ENCODE data around the gene P3H1.
"Not testable (repeated sequence)": the region's sequence is repeated elsewhere in the genome, so short reads cannot be mapped to it uniquely, and the experiment has no call there.

Gene P3H1

DNA sequence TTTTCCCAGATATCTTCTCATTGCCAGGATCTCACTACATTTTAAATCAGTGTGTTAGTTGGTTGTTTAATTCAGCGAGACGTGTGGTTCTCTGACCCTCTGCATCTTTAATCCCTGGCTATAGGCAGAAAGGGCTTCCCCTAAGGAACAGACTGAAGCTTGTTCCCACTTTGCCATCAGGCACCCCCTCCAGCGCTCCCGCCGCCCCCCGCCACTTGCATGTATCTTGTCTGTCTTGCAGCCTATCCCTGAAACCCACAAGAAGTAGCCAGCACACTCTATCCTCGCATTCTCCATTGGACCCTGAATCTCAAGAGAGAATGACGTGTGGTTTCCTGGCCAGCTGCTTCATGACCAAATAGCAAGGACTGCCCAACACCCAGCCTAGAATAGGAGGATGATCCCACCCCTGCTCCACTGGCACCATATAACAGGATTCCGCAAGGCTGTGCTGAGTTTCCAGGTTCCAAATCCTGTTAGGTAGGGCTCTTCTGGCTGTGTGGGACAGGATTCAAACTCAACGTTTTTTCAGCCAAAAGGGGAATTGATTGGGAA lies 34.6 kb downstream of the P3H1 start:
- in situ Hi-C loops (cut with HindIII; ENCODE audit: low pct_unique_long_range_greater_than_20kb, low sequenced_read_pairs), result no loop called here
- no peak for DNase-seq (ENCODE audit: low read depth in 1 of 2, low spot score in 1 of 2)
- TF ChIP-seq JUND (IDR thresholded peaks at IDR 0.05; ENCODE audit: low read depth), result no peak

DNA sequence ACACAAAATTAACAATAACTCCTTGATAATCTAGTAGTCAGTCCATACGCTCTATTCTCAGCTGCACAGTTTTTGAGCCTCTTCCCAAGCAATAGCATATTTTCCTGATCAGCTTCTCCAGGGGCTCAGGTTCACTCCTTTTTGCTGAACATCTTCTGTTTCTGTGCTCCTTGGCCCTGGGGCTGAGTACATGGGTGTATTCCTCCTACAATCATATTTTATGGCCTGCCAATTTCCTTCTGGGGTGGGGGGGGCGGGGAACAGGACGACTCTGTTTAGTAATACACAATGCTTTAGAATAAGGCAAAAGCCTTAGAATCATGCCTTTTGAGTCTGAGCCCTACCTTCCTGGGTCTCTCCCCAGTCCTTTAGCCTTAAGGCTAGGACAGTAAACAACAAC lies 35.2 kb downstream of the P3H1 start:
- no peak for TF ChIP-seq JUND (IDR thresholded peaks at IDR 0.05; ENCODE audit: low read depth)
- DNase-seq (ENCODE audit: low read depth in 1 of 2, low spot score in 1 of 2), result no peak
- in situ Hi-C loops (cut with HindIII; ENCODE audit: low pct_unique_long_range_greater_than_20kb, low sequenced_read_pairs), result no loop called here

DNA sequence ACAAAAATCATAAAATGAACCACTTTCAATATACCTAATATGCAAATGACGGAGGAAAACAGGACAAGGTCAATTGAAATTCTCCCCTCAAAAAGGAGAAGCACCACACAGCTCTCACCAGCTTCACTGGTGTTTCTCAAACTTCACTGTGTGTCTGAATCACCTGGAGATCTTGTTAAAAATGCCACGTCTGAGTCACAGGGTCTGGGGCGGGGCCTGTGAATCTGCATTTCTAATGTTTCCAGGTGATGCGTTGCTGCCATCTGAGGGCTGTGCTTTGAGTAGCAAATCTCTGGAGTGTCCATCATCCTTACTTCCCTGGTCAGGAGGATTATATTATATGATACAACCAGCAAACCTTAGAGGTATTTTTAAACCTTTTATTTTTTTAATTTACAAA lies 35.8 kb downstream of the P3H1 start:
- peak in 1 of 2 experiments; percentile 61 for DNase-seq (ENCODE audit: low read depth in 1 of 2, low spot score in 1 of 2)
- in situ Hi-C loops (cut with HindIII; ENCODE audit: low pct_unique_long_range_greater_than_20kb, low sequenced_read_pairs), result no loop called here

DNA sequence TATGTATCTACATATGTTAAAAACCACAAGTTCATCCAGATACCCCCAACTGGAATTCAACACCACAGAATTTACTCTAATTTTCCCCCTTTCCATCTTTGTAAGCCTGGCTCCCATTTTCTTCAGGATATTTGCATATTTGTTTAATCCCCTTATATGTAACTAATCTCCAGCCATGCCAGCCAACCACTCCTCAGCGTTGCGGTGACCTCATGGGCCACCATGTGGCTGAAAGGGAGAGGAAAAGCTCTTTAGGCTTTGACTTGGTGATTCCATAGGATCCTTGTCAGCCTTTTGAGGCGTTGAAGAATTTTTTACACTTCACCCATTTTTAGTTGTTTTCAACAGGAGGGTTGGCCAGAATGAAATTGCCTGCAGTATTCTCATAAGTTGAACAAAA lies 36.8 kb downstream of the P3H1 start:
- in situ Hi-C loops (cut with HindIII; ENCODE audit: low pct_unique_long_range_greater_than_20kb, low sequenced_read_pairs), result no loop called here
- DNase-seq (ENCODE audit: low read depth in 1 of 2, low spot score in 1 of 2), result no peak
- TF ChIP-seq JUND (IDR thresholded peaks at IDR 0.05; ENCODE audit: low read depth), result no peak

More for the DNA sequence above, 35.8 kb downstream of the P3H1 start:
- TF ChIP-seq JUND (IDR thresholded peaks at IDR 0.05; ENCODE audit: low read depth), result no peak

DNA sequence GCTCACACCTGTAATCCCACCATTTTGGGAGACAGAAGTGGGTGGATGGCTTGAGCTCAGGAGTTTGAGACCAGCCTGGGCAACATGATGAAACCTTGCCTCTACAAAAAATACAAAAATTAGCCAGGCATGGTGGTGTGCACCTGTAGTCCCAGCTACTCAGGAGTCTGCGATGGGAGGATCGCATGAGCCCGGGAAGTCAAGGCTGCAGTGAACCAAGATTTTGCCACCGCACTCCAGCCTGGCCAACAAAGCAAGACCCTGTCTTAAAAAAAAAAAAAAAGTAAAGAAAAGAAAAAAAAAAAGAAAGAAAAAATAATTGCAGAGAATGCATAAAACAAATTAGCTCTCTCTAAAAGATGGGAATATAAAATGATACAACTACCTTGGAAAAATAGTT lies 41.0 kb downstream of the P3H1 start:
- DNase-seq (ENCODE audit: low read depth in 1 of 2, low spot score in 1 of 2); in situ Hi-C loops (cut with HindIII; ENCODE audit: low pct_unique_long_range_greater_than_20kb, low sequenced_read_pairs): not testable (repeated sequence)

DNA sequence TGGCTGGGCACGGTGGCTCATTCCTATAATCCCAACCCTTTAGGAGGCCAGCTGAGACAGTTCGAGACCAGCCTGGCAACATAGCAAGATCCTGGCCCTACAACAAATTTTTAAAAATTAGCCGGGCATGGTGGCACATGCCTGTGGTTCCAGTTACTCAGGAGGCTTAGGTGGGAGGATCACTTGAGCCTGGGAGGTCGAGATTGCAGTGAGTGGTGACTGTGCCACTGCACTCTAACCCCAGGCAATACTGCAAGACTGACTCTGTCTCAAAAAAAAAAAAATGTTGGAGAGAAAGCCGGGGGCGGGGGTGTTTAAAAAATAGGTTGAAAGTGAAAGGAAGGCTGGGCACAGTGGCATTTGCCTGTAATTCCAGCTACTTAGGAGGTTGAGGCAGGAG lies 43.3 kb downstream of the P3H1 start:
- TF ChIP-seq JUND (IDR thresholded peaks at IDR 0.05; ENCODE audit: low read depth), result no peak
- DNase-seq (ENCODE audit: low read depth in 1 of 2, low spot score in 1 of 2), result no peak
- in situ Hi-C loops (cut with HindIII; ENCODE audit: low pct_unique_long_range_greater_than_20kb, low sequenced_read_pairs), result no loop called here

DNA sequence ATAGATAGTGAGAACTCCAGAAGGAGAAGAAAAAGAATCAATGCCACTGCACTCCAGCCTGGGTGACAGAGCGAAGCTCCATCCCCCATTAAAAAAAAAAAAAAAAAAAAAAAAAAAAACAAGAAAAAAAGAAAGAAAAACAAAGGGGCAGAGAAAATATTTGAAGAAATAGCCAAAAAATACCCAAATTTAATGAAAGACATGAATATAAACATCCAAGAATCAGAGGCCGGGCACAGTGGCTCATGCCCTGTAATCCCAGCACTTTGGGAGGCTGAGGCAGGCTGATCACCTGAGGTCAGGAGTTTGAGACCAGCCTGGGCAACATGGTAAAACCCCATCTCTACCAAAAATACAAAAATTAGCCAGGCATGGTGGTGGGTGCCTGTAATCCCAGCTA lies 44.4 kb downstream of the P3H1 start:
- in situ Hi-C loops (cut with HindIII; ENCODE audit: low pct_unique_long_range_greater_than_20kb, low sequenced_read_pairs); DNase-seq (ENCODE audit: low read depth in 1 of 2, low spot score in 1 of 2): not testable (repeated sequence)

DNA sequence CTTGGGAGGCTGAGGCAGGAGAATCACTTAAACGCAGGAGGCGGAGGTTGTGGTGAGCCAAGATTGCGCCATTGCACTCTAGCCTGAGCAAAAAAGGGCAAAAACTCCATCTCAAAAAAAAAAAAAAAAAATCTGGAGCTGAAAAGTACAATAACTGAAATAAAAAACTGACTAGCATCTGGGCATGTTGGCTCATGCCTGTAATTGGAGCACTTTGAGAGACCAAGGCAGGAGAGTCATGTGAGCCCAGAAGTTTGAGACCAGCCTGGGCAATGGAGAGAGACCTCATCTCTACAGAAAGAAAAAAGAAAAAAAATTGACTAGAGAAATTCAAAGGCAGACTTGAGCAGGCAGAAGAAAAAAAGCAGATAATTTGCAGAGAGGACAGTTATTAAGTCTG lies 44.9 kb downstream of the P3H1 start:
- in situ Hi-C loops (cut with HindIII; ENCODE audit: low pct_unique_long_range_greater_than_20kb, low sequenced_read_pairs), result no loop called here
- TF ChIP-seq JUND (IDR thresholded peaks at IDR 0.05; ENCODE audit: low read depth), result no peak
- DNase-seq (ENCODE audit: low read depth in 1 of 2, low spot score in 1 of 2), result no peak

DNA sequence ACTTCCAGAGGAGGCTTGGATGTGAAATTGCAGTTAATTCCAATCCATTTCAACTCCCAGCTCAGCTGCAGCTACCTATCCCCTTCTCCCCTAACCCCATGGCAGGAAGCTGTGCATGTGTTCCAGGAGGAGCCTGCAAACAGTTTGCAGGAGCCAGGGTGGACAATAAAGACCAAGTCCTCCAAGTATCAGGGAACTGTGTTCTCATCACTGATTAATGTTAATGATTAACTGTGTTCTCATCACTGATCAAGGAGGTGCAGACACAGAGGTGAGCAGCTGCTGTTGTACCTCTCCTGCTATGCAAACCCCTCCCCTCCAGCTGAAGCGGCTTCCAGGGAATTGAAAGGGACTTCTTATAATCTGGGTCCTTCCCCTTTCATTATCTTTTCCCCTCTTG lies 46.0 kb downstream of the P3H1 start:
- no peak for DNase-seq (ENCODE audit: low read depth in 1 of 2, low spot score in 1 of 2)
- TF ChIP-seq JUND (IDR thresholded peaks at IDR 0.05; ENCODE audit: low read depth), result no peak
- in situ Hi-C loops (cut with HindIII; ENCODE audit: low pct_unique_long_range_greater_than_20kb, low sequenced_read_pairs), result no loop called here

DNA sequence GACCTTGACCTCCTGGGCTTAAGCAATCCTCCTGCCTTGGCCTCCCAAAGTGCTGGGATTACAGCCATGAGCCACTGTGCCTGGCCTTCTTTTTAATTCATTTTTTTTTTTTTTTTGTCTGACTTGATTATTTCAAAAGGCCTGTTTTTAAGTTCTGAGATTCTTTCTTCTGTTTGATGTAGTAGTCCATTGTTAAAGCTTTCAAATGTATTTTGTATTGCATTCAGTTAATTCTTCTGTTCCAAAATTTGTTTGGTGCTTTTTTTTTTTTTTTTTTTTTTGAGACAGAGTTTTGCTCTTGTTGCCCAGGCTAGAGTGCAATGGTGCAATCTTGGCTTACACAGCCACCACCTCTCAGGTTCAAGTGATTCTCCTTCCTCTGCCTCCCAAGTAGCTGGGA lies 52.4 kb downstream of the P3H1 start:
- DNase-seq (ENCODE audit: low read depth in 1 of 2, low spot score in 1 of 2); in situ Hi-C loops (cut with HindIII; ENCODE audit: low pct_unique_long_range_greater_than_20kb, low sequenced_read_pairs): not testable (repeated sequence)

DNA sequence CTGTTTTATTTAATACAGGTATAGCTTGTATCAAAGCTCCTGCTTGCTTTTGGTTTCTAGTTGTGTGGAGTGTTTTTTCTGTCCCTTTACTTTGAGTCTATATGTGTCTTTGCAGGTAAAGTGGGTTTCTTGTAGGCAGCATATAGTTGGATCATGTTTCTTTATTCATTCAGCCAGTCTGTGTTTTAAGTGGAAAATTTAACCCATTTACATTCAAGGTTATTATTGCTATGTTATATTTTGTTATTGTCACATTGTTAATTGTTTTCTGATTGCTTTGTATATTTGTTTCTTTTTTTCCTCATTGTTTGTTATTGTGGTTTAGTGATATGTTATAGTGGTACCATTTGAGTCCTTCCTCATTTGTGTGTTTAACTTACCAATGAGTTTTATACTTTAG lies 53.5 kb downstream of the P3H1 start:
- in situ Hi-C loops (cut with HindIII; ENCODE audit: low pct_unique_long_range_greater_than_20kb, low sequenced_read_pairs), result no loop called here
- DNase-seq (ENCODE audit: low read depth in 1 of 2, low spot score in 1 of 2), result no peak
- TF ChIP-seq JUND (IDR thresholded peaks at IDR 0.05; ENCODE audit: low read depth), result no peak

DNA sequence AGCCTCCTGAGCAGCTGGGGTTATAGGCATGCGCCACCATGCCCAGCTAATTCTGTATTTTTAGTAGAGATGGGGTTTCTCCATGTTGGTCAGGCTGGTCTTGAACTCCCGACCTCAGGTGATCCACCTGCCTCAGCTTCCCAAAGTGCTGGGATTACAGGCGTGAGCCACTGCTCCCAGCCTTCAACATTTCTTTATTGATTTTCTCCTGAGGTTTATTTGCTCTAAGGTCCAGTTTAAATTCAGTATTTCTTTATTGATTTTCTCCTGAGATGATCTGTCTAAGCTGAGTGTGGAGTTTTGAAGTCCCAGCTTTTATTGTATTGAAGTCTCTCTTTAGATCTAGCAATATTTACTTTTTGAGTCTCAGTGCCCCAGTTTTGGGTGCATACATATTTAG lies 54.0 kb downstream of the P3H1 start:
- in situ Hi-C loops (cut with HindIII; ENCODE audit: low pct_unique_long_range_greater_than_20kb, low sequenced_read_pairs); DNase-seq (ENCODE audit: low read depth in 1 of 2, low spot score in 1 of 2): not testable (repeated sequence)

DNA sequence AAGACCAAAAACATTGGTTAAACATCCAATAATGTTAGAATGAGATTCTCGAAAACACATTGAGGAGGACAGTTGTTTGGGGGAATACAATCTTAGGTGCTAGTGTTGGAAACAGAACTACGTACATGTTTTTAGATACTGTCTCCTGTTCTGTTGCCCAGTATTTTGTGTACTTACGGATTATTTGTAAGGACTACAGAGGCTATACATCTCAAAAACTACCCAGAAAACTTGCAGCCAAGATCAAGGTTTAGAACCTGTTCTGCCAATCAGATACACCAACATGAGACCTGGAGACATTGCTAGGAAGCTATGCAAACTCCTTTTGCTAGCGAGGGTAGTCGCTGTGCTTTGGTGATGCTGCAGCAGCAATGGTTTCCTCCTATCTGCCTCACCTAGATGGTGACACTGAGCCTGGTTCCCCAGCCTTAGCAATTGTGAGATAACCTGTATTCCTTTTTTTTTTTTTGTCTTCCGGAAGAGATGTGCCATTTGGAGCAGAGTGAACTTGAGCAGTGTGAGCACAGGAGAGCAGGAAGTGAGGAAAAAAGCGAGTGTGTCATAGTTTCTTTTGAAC lies 62.9 kb downstream of the P3H1 start:
- no peak for DNase-seq (ENCODE audit: low read depth in 1 of 2, low spot score in 1 of 2)
- TF ChIP-seq JUND (IDR thresholded peaks at IDR 0.05; ENCODE audit: low read depth), result no peak
- in situ Hi-C loops (cut with HindIII; ENCODE audit: low pct_unique_long_range_greater_than_20kb, low sequenced_read_pairs), result no loop called here

DNA sequence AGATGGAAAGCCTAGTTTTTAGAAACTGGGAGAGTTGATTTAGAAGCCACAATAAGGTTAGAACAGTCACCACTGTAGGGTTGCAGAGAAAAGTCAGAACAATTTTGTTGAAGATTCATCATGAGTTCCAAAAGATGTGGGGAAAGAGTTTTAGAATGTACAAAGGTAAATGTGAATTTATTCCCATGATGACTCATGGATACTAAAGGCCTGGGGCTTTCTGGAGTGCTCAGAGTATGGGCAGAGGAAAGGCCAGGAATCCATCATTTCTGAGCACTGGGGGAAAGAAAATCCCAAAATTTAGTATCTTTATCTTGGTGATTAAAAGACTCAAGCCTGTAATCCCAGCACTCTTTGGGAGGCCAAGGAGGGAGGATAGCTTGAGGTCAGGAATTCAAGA lies 66.8 kb downstream of the P3H1 start:
- in situ Hi-C loops (cut with HindIII; ENCODE audit: low pct_unique_long_range_greater_than_20kb, low sequenced_read_pairs), result no loop called here
- TF ChIP-seq JUND (IDR thresholded peaks at IDR 0.05; ENCODE audit: low read depth), result no peak

More for the DNA sequence above, 66.8 kb downstream of the P3H1 start:
- DNase-seq (ENCODE audit: low read depth in 1 of 2, low spot score in 1 of 2), result no peak

All from T47D (cell line).